ENCODE results near the gene PHF20.

DNA sequence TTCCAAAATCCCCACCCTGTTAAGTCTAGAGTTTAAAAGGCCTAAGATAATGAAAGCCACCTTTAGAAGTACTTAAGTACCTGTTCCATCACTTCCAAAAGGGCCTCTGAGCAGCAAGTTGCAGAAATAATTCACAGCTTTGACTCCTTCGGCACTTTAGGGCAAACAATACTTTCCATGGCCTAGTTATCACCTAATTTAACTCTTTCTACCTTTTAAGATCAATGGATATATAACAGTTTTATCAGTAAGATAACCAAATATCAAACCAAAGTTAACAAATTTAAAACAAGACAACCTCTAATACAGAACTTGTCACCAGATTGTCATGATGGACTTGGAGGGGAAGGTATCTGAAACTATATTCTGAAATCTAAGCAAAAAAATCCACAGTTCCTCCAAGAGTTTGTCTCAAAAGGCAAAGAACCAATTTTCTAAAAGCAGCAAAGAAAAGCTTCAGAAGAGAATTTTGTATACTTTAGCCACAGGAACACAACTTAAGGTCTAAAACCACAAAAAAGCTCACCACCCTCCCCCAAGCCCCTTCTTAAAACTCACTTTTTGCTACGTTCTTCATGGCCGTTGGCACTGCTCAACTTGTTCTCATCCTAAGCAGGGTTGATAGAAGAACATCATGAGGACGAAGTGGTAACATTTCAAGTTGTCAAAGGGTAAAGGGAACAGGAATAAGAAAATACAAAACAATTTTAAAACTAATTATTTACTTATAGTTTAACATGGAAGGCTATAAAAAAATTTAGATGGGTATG lies 33.2 kb upstream of the PHF20 start:
- TF ChIP-seq, protein P1, sequence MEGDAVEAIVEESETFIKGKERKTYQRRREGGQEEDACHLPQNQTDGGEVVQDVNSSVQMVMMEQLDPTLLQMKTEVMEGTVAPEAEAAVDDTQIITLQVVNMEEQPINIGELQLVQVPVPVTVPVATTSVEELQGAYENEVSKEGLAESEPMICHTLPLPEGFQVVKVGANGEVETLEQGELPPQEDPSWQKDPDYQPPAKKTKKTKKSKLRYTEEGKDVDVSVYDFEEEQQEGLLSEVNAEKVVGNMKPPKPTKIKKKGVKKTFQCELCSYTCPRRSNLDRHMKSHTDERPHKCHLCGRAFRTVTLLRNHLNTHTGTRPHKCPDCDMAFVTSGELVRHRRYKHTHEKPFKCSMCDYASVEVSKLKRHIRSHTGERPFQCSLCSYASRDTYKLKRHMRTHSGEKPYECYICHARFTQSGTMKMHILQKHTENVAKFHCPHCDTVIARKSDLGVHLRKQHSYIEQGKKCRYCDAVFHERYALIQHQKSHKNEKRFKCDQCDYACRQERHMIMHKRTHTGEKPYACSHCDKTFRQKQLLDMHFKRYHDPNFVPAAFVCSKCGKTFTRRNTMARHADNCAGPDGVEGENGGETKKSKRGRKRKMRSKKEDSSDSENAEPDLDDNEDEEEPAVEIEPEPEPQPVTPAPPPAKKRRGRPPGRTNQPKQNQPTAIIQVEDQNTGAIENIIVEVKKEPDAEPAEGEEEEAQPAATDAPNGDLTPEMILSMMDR (IDR thresholded peaks at IDR 0.05; ENCODE audit: low read length) = no peak
- no peak for TF ChIP-seq EZH2 (optimal IDR thresholded peaks at IDR 0.05; ENCODE audit: low read depth, low read length)
